Activated T-cell treated with anti-CD3 and anti-CD28 coated beads, Interleukin-2, amount 50 U/mL, for 72 hours (primary cell): ENCODE measurements around the gene SLAMF1. TPM values are rescaled to one million over a fixed set of nuclear protein-coding genes. Genes with fewer than 3 reads are reported as not detected.
"Not testable (repeated sequence)": the region's sequence is repeated elsewhere in the genome, so short reads cannot be mapped to it uniquely, and the experiment has no call there.

Source experiments
- ATAC-seq, 2 donors: fragments of 150-1000 bp; cut with Tn5 transposase; replicated peaks in 1 of 2; 2 replicates each; pipeline ENCODE4 v1.10.0; 2021; ENCODE audit warnings: moderate library complexity in 2 of 2, mild to moderate bottlenecking in 1 of 2
- DNase-seq, 2 donors: peaks; one replicate each; pipeline ENCODE4 v3.0.0; 2021 to 2022; ENCODE audit warnings: mixed read lengths in 1 of 2
- H3K27ac Mint-ChIP-seq: one replicate; pipeline ENCODE4 v1.8.0; 2022; ENCODE audit warnings: mild to moderate bottlenecking, moderate library complexity, mixed read lengths
- H3K27me3 Mint-ChIP-seq: one replicate; pipeline ENCODE4 v1.8.0; 2022; ENCODE audit warnings: low read depth, mixed read lengths
- H3K36me3 Mint-ChIP-seq, 2 donors: one replicate each; pipeline ENCODE4 v1.8.0; 2022; ENCODE audit warnings: mixed read lengths in 2 of 2, mild to moderate bottlenecking in 1 of 2; ENCODE audit not compliant: insufficient read depth in 2 of 2
- H3K4me1 Mint-ChIP-seq: one replicate; pipeline ENCODE4 v1.8.0; 2022; ENCODE audit warnings: low read depth, mixed read lengths
- H3K4me3 Mint-ChIP-seq, 2 donors: one replicate each; pipeline ENCODE4 v1.8.0; 2022; ENCODE audit warnings: mild to moderate bottlenecking in 2 of 2, mixed read lengths in 2 of 2, moderate library complexity in 2 of 2
- H3K9me3 Mint-ChIP-seq, 2 donors: one replicate each; pipeline ENCODE4 v1.8.0; 2022; ENCODE audit warnings: mixed read lengths in 2 of 2
- total RNA-seq, 2 donors: library from RNA; stranded (reverse); gene quantifications; one replicate each; pipeline ENCODE4 v1.2.3, GENCODE V29; 2022

SLAMF1 gene, protein sequence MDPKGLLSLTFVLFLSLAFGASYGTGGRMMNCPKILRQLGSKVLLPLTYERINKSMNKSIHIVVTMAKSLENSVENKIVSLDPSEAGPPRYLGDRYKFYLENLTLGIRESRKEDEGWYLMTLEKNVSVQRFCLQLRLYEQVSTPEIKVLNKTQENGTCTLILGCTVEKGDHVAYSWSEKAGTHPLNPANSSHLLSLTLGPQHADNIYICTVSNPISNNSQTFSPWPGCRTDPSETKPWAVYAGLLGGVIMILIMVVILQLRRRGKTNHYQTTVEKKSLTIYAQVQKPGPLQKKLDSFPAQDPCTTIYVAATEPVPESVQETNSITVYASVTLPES
- 100 to 1,000 TPM in 1 of 2 donors, 10 to 100 TPM in 1; 81.4 to 134 TPM for total RNA-seq

DNA sequence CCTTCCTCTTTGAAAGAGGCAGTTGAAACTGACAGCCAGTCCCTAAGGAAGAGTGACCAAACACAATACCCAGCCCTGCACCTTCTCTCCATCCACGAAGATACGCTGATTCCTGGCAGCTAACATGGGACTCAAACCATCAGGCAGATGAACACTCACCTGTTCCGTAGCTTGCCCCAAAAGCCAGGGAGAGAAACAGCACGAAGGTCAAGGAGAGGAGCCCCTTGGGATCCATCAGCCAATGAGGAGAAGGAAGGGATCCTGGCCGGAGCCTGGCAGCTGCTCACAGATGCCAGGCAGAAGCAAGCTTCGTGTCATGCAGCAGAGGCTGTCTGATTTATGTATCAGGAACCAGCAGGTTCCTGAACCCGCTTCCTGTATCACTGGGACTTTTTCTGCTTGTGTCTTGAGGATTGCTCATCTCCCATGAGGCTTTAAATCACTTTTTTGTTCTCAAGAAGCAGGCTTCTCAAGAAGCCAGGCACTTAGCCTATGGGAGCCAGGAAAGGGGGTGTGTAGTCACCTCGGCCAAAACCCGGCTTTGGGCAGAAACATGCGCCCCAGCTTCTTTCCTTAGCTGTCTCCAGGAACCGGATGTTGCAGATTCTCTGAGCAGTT, at the start of gene SLAMF1:
Gene SLAMF1, minus strand, starts transcription at position 334 of the 618 bp plus-strand sequence. Its CDS starts 99 bp downstream, at position 235.
- Mint-ChIP-seq H3K27me3 (no peaks in the 10 kb centered on the region), H3K9me3 (peaks cover 0 to 4% of the 10 kb centered on the region in 2 donors), H3K4me3 (peak within 1 kb of the TSS; percentile 98 to 99), H3K36me3 (peaks cover 21 to 23% of the 10 kb centered on the region in 2 donors), H3K4me1 (peaks cover 66% of the 10 kb centered on the region), H3K27ac (peak within 1 kb of the TSS; percentile 100)
- peak; percentile 78 for ATAC-seq
- DNase-seq = peak; percentile 45 to 53

GRCh38 chr1:160692390-160692789, 45.5 kb upstream of the SLAMF1 start:
- not testable (repeated sequence) for H3K9me3 Mint-ChIP-seq, DNase-seq, ATAC-seq, H3K27me3 Mint-ChIP-seq
- Mint-ChIP-seq H3K36me3 (peaks cover 14 to 39% of the 10 kb centered on the region in 2 donors), H3K27ac (peak overlapping the region; percentile 23), H3K4me3 (peak overlapping the region in 1 of 2 donors; percentile 69), H3K4me1 (peaks cover 83% of the 10 kb centered on the region)

- peaks cover 17 to 58% of the 10 kb centered on the region in 2 donors for H3K36me3 Mint-ChIP-seq
- H3K27me3 Mint-ChIP-seq = no peaks in the 10 kb centered on the region
- H3K4me1 Mint-ChIP-seq = peaks cover 86% of the 10 kb centered on the region
- peak overlapping the region; percentile 68 to 87 for H3K4me3 Mint-ChIP-seq
- DNase-seq (peak in 1 of 2 donors; percentile 40), ATAC-seq (peak; percentile 65 to 71)
- peak overlapping the region; percentile 98 for H3K27ac Mint-ChIP-seq
- H3K9me3 Mint-ChIP-seq = peaks cover 3 to 7% of the 10 kb centered on the region in 2 donors
Observed at GRCh38 chr1:160685266-160685665, 38.4 kb upstream of the SLAMF1 start.

DNA sequence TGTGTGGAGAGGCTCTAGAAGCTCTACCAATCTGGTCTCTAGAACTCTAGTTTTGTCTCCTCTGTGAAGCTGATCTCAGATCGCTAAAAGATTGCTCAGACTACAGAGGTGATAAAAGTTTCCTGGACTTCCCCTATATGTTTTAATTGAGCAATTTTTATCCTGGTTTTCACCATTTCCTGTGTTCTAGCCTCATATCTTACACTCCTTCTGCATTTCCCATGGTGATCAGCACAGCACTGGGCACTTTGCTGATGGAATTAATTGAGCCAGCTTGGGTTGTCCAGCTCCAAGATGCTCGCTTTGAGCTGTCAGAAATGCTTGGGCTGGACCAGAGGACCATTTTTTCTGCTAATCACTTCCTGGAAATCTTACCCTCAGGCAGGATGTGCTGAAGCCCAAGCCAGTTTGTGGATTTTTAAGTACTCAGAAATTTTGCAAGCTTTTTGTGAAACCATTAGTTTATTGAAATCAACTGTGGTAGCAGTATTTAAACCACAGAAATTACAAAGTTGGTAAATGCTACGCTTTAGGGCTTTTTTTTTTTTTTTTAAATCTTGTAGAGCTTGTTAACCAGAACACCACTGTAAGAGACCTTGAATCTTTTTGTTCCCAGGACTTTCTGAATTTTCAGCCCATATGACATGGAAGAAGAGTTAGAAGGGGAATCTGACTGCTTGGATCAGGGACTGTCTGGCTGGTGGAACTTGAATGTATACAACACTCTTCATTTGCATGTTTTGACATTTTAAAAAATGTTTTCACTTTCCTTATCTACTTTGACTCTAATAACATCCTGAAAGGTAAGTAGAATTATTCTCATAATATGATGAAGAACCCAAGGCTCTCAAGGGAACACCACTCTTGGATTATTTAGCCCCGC, 36.4 kb upstream of the SLAMF1 start:
- DNase-seq = no peak
- Mint-ChIP-seq H3K4me3 (peak overlapping the region; percentile 68 to 87), H3K4me1 (peaks cover 82% of the 10 kb centered on the region), H3K9me3 (peaks cover 3 to 7% of the 10 kb centered on the region in 2 donors), H3K27me3 (no peaks in the 10 kb centered on the region), H3K36me3 (peaks cover 24 to 59% of the 10 kb centered on the region in 2 donors), H3K27ac (peak overlapping the region; percentile 98)
- peak; percentile 60 to 64 for ATAC-seq

DNA sequence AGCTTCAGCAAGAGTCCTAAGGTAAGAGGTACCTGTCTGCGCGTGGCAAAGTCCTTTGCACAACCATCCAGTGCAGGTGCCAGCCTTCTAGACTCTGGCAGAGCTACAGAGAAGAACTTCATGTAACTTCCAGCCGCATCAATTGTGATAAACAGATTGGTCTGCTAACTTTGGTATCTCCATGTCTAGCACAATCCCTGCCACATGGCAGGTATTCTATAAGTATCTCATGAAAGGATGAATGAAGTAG, 35.0 kb upstream of the SLAMF1 start:
- Mint-ChIP-seq H3K27ac (peak overlapping the region; percentile 98), H3K9me3 (peaks cover 3 to 5% of the 10 kb centered on the region in 2 donors), H3K4me1 (peaks cover 84% of the 10 kb centered on the region), H3K36me3 (peaks cover 28 to 54% of the 10 kb centered on the region in 2 donors), H3K27me3 (no peaks in the 10 kb centered on the region), H3K4me3 (peak overlapping the region; percentile 31 to 87)
- ATAC-seq = peak in 1 of 2 donors; percentile 14
- DNase-seq = no peak

- Mint-ChIP-seq H3K4me1 (peaks cover 79% of the 10 kb centered on the region), H3K4me3 (peak overlapping the region; percentile 31 to 87), H3K27ac (peak overlapping the region; percentile 98), H3K27me3 (no peaks in the 10 kb centered on the region), H3K9me3 (peaks cover 0 to under 1% of the 10 kb centered on the region in 2 donors), H3K36me3 (peaks cover 25 to 48% of the 10 kb centered on the region in 2 donors)
- ATAC-seq (peak; percentile 73 to 77), DNase-seq (peak; percentile 90 to 92)
Observed at GRCh38 chr1:160681066-160681890, 34.4 kb upstream of the SLAMF1 start.

DNA sequence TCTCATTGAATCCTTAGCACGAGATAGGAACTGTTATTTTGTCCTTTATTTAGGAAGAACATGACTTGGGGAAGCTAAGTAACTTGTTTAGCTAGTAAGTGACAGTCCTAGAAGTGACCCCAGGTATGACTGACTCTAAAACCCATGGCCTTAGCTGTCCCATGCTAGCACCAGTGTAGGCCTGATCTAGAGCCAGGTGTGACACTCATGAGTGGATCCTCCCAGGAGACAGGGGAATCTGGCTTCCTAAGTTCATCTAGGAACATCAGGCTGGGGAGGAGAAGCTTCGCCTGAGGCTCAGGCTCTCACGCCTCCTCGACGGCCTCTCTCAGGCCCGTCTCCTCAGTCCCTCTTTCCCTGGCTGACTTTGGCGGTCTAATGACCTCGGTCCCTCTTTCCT, 33.6 kb upstream of the SLAMF1 start:
- H3K36me3 Mint-ChIP-seq = peaks cover 21 to 42% of the 10 kb centered on the region in 2 donors
- H3K4me1 Mint-ChIP-seq = peaks cover 70% of the 10 kb centered on the region
- DNase-seq = no peak
- no peak for ATAC-seq
- no peak overlapping the region for H3K4me3 Mint-ChIP-seq
- no peaks in the 10 kb centered on the region for H3K27me3 Mint-ChIP-seq
- H3K27ac Mint-ChIP-seq = no peak overlapping the region
- H3K9me3 Mint-ChIP-seq = no peaks in the 10 kb centered on the region

DNA sequence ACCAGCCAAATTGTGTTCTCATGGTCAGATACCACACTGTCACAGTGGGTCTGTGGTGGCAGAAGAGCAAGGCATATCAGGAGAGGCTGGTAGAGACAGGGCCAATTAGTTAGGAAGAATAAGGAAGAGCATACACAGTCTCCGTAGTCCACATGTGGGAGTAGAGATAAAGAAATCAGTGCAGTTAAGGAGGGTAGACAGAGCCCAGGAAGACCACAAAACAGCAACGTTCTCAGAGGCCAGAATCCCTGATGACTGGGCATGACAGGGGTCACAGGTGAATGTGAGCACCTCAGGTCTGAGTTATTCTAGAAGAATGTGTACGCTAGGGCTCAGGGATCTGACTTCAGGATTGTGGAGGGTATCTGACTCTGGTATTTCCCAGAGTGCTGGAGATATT, 33.0 kb upstream of the SLAMF1 start:
- Mint-ChIP-seq H3K9me3 (no peaks in the 10 kb centered on the region), H3K36me3 (peaks cover 21 to 40% of the 10 kb centered on the region in 2 donors), H3K4me1 (peaks cover 65% of the 10 kb centered on the region), H3K27ac (peak overlapping the region; percentile 9), H3K27me3 (no peaks in the 10 kb centered on the region), H3K4me3 (no peak overlapping the region)
- ATAC-seq (no peak), DNase-seq (no peak)

DNA sequence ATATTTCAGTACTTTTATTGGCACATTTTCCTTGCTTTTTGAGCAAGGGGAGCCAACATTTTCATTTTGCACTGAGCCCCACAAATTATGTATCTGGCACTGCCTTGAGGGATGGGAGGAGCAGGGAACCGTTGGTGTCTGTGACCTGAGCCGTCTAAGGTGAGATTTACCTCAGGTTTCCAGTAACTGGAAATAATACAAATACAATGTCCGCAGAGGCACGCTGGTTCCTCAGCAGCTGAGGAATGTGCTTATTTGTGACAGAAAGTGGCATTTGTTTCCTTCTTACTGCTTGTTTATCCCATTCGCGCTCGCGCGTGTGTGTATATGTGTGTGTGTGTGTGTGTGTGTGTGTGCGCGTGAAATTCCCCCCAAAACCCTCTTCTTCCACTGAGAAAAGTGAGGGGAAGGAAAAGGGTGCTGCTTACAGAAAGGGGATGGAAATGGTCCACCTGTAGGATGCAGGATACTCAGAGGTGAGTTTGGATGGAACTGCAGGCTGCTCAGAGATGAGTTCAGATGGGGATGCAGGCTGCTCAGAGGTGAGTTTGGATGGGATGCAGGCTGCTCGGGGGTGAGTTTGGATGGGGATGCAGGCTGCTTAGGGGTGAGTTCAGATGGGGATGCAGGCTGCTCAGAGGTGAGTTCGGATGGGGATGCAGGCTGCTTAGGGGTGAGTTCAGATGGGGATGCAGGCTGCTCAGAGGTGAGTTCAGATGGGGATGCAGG, 30.2 kb upstream of the SLAMF1 start:
- ATAC-seq (no peak), DNase-seq (no peak)
- Mint-ChIP-seq H3K9me3 (no peaks in the 10 kb centered on the region), H3K27ac (peak overlapping the region; percentile 30), H3K4me3 (peak overlapping the region in 1 of 2 donors; percentile 42), H3K27me3 (no peaks in the 10 kb centered on the region), H3K36me3 (peaks cover 19 to 28% of the 10 kb centered on the region in 2 donors), H3K4me1 (peaks cover 37% of the 10 kb centered on the region)

DNA sequence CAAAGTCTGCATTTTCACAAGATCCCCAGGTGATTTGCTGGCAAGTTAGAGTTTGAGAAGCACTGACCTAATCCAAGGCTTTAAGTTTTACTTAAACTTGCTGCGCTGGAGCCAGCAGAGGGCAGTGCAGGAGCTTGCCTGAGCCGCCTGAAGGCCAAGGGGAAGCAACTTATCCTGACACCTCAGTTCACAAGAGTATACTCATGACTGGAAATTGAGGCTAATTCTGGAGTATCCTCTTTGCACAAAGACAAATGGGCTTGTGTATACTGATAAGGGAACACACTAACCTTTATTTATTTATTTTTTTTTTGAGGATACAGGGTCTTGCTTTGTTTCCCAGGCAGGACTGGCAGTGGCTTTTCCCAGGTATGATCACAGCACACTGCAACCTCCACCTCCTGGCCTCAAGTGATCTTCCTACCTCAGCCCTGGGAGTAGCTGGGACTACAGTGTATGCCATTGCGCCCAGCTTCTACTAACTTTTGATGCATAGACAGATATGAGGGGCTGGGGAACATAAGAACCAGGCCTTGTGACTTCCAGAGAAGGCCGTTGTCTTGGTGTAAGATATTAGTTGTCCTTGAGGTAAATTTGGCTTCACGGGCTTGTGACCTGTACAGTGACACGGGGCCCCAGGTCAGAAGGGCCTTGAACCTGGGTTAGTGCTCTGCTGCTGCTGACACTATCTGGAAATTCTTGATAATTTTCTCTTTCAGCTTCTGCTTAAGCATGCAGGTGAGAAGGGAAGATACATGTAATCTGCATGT, 29.0 kb upstream of the SLAMF1 start:
- Mint-ChIP-seq H3K27me3 (no peaks in the 10 kb centered on the region), H3K9me3 (no peaks in the 10 kb centered on the region), H3K4me3 (no peak overlapping the region), H3K36me3 (peaks cover 22 to 26% of the 10 kb centered on the region in 2 donors), H3K4me1 (peaks cover 33% of the 10 kb centered on the region), H3K27ac (peak overlapping the region; percentile 26)
- DNase-seq = peak; percentile 79 to 82
- peak; percentile 70 to 71 for ATAC-seq

- H3K4me1 Mint-ChIP-seq = peaks cover 33% of the 10 kb centered on the region
- peaks cover 24 to 31% of the 10 kb centered on the region in 2 donors for H3K36me3 Mint-ChIP-seq
- peaks cover 2 to 5% of the 10 kb centered on the region in 2 donors for H3K9me3 Mint-ChIP-seq
- H3K4me3 Mint-ChIP-seq = no peak overlapping the region
- no peak overlapping the region for H3K27ac Mint-ChIP-seq
- ATAC-seq (no peak), DNase-seq (no peak)
- H3K27me3 Mint-ChIP-seq = no peaks in the 10 kb centered on the region
Observed at GRCh38 chr1:160674415-160674814, 27.6 kb upstream of the SLAMF1 start.
